DMS114 treated with DMSO at 0.1 percent for 48 hours (cell line): ENCODE measurements around the gene PRKCSH.
"Not testable (repeated sequence)": the region's sequence is repeated elsewhere in the genome, so short reads cannot be mapped to it uniquely, and the experiment has no call there.

Source experiments
- DNase-seq: peaks from one replicate; lab custom pipeline; 2025; ENCODE audit not compliant: unreplicated experiment; lab: John Stamatoyannopoulos, UW

Gene PRKCSH

GRCh38 chr19:11473725-11474124 lies 38.3 kb downstream of the PRKCSH start:
- no peak for DNase-seq

DNA sequence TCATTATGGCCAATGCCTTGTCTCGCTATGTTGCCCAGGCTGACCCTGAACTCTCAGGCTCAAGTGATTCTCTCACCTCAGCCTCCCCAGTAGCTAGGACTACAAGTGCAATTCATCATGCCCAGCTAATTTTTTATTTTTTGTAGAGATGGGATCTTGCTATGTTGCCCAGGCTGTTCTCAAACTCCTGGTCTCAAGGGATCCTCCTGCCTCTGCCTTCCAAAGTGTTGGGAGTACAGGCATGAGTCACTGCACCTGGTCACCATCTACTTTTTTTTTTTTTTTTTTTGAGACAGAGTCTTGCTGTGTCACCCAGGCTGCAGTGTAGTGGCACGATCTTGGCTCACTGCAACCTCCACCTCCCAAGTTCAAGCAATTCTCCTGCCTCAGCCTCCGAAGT lies 39.9 kb downstream of the PRKCSH start:
- DNase-seq, result not testable (repeated sequence)

DNA sequence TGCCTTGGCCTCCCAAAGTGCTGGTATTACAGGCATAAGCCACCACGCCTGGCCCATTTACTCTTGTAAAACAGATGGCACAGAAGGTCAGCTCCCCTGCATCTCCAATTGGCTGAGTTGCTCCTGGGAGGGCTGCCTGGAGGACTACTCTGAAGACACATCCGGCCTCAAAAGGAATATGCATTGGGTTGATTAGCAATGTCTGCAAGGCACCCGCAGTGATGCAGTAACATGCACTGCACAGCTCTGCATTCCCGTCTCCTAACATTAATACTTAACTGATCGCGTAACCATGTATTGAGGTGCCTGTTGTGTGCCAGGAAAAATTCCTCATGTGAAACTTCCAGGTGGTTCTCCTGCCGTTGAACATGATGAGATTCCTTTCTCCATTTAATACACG lies 40.4 kb downstream of the PRKCSH start:
- DNase-seq, result no peak

DNA sequence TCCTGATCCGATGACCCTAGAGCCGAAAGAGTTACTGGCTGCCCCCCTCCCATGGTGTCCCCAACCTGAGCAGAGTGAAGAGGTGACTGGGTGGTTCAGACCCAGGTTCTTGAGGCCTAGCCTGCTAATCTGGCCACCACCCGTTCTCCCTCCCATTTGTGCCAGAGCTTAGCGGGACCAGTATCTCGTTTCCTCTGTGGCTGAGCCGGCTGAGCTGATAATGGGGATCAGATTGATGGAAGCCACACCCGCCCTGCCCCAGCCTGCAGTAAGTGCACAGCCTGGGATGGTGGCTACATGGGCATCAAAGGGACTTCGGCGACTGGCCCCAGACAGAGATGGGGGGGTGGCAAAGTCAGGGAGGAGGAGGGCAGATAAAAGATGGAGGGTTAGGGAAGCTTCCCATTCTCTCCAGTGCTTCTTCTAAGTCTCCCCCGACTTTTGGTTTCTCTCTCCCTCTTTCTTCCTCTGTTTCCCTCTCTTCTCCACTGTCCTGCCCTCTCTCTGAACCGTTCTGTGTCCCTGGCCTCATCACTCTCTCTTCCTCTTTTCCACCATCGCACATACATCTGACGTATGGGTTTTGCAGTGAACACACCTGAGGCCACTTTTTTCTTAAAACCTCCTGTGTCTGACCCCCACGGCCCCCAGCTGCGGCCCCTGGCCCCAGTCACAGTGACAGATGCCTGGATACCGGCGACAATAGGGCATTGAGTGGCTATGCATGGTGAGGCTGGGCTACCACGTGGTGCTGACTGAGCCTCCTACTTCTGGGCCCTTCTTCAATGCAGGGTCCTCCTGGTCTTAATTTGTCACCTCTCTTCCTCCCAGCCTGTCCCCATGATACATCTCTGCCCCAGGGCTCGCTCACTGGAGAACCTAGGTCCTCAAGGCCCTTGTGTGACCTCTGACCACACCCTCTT lies 43.0 kb downstream of the PRKCSH start:
- DNase-seq, result no peak

DNA sequence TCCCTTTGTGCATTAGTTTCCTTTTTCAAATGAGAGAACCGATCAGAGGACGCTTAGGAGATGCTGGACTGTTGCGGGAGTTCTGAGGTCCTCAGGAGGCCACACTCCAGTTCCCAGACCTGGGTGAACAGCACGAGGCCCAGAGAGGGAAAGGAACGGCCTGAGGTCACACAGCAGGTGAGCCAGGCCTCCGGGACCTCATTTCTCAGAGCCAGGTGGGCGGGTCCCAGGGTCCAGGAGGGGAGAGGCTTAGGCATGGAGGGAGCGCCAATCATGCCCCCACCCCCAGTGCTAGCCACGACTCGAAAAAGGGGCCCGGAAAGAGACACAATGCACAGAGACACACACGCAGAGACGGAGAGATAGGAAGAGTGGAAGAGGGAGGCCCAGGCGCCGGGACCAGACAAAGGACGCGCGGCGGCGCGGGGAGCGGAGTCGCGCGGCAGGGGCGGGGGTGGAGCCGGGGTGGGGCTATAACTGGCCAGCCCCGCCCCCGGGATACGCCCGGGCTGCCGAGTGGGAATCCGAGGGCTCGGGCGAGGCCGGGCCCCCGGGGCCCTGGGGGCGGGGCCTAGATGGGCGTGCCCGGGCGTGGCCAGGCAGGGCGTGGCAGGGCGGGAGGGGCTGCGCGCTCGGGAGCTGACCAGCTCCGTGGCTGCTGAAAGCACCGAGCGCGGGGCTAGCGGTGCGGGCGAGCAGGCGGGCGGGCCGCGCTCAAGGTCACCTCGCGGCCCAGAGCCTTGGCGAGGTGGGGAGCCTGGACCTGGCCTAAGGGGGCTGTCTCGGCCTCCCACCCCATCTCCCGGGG lies 43.9 kb downstream of the PRKCSH start:
- peak; percentile 14 for DNase-seq

- DNase-seq, result no peak
These were observed 44.7 kb downstream of the PRKCSH start for GRCh38 chr19:11479898-11480714.

DNA sequence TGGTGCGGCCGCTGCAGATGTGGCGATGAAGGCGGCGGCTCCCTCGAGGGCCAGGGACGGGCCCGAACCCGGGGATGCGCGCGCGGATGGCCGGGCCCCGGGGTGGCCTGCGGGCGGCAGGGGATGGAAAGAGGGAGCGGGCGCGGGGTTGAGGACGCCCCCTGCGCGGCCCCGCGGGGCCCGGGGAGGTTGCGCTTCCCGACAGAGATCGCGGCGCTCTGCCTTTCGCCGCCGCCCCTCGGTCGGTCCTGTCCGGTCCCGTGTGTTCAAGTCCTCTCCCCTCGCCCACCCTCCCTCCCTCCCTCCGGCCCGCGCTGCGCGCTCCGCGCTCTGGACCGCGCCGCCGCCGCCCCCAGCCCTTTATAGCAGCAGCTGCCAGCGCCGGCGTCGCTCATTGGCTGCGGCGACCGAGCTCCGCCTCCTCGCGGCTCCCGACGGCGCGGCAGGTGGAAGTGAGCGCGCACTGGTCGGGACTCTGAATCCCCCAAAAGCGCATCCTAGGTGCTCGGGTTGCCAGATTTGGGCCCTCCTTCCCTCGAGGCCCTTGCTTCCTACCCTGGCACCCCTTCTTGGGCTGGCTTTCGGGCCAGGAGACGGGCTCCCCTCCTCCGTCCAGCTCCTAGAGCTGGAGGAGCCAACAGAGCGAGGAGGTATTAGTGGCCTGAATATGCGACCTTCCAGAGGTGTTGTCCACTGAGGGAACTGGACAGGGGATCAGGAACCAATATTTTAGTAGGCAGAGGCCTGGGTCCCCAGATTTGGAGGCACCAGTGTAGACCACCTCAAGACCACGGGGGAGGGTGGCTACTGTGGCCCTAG lies 45.5 kb downstream of the PRKCSH start, which contains the start of gene ELAVL3:
TSS of gene ELAVL3 (minus strand) at position 332 of the 819 bp plus-strand sequence. CDS start 438 bp downstream, outside the sequence.
- DNase-seq, result no peak

DNA sequence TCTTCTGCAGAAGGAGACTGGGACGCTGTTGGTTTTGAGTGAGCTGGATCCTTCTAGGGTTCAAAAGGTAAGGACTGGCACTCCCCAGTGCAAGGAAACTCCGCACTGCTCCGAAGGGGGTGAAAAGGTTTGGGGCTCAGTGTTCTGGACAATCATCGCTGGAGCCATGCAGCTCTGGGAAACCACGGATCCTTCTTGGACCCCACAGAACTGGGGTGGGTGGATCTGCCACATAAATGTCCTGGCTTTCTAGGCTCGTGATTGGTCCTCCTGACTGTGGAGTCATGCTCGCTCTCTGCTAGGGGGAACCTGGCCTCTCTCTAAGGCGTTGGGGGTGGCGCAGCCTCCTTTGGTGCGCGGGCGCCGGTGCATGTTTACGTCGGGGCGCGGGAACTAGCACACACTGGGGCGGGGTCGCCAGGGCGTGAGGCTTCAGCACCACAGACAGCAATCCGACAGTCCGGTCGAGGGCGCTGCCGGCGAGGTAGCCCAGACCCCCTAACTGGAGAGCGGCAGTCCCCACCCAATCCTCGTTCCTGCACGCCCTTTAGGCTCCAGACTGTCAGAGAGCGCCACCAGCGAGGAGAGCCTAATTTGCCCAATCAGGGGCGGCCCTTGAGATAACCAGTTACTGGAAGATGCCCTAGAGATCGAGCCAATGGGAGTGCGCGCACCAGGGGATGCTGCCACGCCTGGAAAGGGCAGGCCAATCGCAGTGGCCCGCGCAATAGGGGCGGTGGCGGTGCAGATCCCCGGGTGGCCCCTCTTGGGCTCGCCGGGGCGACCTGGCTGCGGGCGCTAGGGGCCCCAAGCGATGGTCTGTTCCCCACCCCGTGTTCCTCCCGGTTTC lies 46.3 kb downstream of the PRKCSH start:
- peak; percentile 81 for DNase-seq

GRCh38 chr19:11482384-11483050 lies 47.1 kb downstream of the PRKCSH start:
- peak; percentile 41 for DNase-seq

GRCh38 chr19:11483366-11484111 lies 48.1 kb downstream of the PRKCSH start:
- DNase-seq, result no peak

DNA sequence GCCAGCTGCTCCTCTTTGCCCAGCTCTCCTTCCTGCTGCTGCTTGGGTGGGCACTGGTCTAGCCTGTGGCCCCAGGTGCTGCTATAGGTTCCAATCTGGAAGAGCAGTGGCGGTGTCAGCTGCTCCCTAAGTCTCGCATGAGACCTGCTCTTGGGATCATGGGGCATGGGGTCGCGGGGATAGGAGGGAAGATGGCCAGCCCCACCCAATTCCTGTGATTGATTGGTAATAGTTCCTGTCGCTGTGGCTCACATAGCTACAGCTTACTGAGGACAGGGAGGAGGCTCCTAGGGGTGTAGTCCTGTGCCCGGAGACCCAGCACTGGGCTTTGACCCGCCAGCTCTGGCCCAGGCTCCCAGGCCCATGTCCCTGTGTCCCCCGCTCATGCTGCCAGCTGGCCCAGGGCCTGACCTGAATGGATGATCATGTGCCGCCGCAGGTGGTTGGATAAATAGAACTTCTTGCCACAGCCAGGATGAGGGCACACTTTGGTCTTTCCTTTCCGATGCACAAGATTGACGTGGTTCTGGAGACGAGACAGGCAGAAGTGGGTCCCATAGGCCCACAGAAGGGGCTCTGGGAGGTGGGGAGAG lies 49.9 kb downstream of the PRKCSH start:
- DNase-seq, result no peak

DNA sequence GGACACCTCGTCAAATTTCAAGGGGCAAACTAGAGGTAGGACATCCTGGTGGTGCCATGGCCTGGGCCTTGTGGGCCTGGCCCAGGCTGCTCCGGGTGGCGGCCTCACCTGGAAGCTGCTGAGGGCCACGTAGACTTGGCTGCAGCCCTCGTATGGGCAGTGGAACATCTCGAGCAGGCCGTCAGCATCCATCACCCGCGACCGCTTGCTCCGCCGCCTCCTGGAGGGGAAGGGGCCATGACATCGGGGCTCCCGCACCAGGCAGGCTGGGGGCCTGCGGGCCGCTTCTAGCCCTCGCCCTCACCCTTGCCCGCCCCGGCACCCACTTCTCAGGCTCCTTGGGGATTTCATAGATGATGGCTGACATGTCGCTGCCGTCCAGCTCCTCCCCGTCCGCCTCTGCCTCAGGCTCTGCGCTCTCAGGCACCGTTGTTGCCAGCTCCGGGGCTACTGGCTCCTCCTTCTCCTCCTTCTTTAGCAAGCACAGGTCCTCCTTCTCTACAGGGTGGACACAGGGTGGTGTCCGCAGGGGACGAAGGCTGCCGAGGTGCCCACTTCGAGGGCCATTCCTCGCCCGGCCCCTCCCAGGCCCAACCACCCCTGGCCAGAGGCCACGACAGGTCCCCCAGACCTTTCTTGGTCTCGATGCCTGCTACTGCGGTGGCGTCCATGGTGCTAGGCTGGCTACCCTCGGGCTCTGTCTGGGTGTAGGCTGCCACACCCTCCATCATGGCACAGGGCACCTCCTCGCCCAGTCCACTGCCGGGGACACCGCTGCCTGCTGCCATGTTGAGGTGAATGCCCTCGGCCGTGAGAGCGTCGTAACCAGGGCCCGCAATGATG lies 51.4 kb downstream of the PRKCSH start:
- no peak for DNase-seq

GRCh38 chr19:11489378-11489777 lies 53.9 kb downstream of the PRKCSH start:
- DNase-seq, result no peak

GRCh38 chr19:11494634-11495285 lies 59.3 kb downstream of the PRKCSH start:
- DNase-seq, result no peak

DNA sequence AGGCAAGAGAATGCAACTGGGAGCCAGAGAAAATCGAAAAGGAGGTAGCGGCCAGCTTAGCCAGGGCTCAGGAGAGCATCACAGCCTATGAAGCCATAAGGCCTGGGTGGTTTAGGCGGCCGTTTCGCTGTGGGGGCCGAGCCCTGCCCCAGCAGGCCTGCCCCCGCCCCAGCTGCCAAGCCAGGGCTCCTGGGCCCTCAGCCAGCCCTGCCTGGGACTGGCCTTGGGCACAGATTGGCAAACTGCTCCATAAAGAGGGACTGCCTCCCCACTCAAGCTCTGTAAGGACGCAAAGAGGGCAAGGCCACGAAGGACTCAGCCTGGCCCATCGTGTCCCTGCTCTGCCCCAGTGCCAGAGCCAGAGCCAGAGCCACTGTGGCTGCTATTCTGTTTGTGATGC lies 60.0 kb downstream of the PRKCSH start:
- no peak for DNase-seq

GRCh38 chr19:11495885-11496284 lies 60.5 kb downstream of the PRKCSH start:
- no peak for DNase-seq
